Inferior parietal cortex (tissue), 1 donor: Measurements from ENCODE around the gene CTNNA3.

Experiments
- DNase-seq: peaks from one replicate; pipeline ENCODE4 v3.0.0-alpha.2; 2016; ENCODE audit errors: extremely low spot score

Gene CTNNA3

GRCh38 chr10:66877361-66877760 is 818.6 kb downstream of the CTNNA3 start:
- no peak for DNase-seq

GRCh38 chr10:66869635-66870034 is 826.4 kb downstream of the CTNNA3 start:
- no peak for DNase-seq

- no peak for DNase-seq
Observed at GRCh38 chr10:66862687-66863258, 833.2 kb downstream of the CTNNA3 start.

- no peak for DNase-seq
Observed at GRCh38 chr10:66860376-66860945, 835.5 kb downstream of the CTNNA3 start.

- DNase-seq, result no peak
Observed at GRCh38 chr10:66852811-66853210, 843.2 kb downstream of the CTNNA3 start.

- DNase-seq, result no peak
Observed at GRCh38 chr10:66848856-66849255, 847.1 kb downstream of the CTNNA3 start.

GRCh38 chr10:66844176-66844942 is 851.6 kb downstream of the CTNNA3 start:
- DNase-seq, result no peak

GRCh38 chr10:66843396-66843795 is 852.6 kb downstream of the CTNNA3 start:
- no peak for DNase-seq

GRCh38 chr10:66842867-66843266 is 853.1 kb downstream of the CTNNA3 start:
- no peak for DNase-seq

- DNase-seq, result no peak
Observed at GRCh38 chr10:66842371-66842770, 853.6 kb downstream of the CTNNA3 start.

- DNase-seq, result no peak
Observed at GRCh38 chr10:66838656-66839055, 857.3 kb downstream of the CTNNA3 start.

GRCh38 chr10:66837990-66838389 is 858.0 kb downstream of the CTNNA3 start:
- no peak for DNase-seq

GRCh38 chr10:66837335-66837734 is 858.7 kb downstream of the CTNNA3 start:
- no peak for DNase-seq

- DNase-seq, result no peak
Observed at GRCh38 chr10:66836771-66837170, 859.2 kb downstream of the CTNNA3 start.

GRCh38 chr10:66836057-66836456 is 859.9 kb downstream of the CTNNA3 start:
- DNase-seq, result no peak

- DNase-seq, result no peak
Observed at GRCh38 chr10:66835400-66835799, 860.6 kb downstream of the CTNNA3 start.

GRCh38 chr10:66834802-66835201 is 861.2 kb downstream of the CTNNA3 start:
- DNase-seq, result no peak

- no peak for DNase-seq
Observed at GRCh38 chr10:66833861-66834260, 862.1 kb downstream of the CTNNA3 start.

- DNase-seq, result no peak
Observed at GRCh38 chr10:66832781-66833422, 863.1 kb downstream of the CTNNA3 start.

- DNase-seq, result no peak
Observed at GRCh38 chr10:66828957-66829356, 867.0 kb downstream of the CTNNA3 start.

GRCh38 chr10:66827353-66827752 is 868.6 kb downstream of the CTNNA3 start:
- DNase-seq, result no peak

GRCh38 chr10:66823301-66823700 is 872.7 kb downstream of the CTNNA3 start:
- no peak for DNase-seq

- DNase-seq, result no peak
Observed at GRCh38 chr10:66822801-66823200, 873.2 kb downstream of the CTNNA3 start.
